GM21381 (cell line): Measurements from ENCODE around the gene RNASEH1.
A peak's percentile ranks its signal among the peaks of the same experiment; 100 is the strongest.
"Not testable (repeated sequence)": the region's sequence is repeated elsewhere in the genome, so short reads cannot be mapped to it uniquely, and the experiment has no call there.

Source experiments
- ATAC-seq: cut with Tn5 transposase; IDR thresholded peaks from one replicate; pipeline ENCODE4 v1.9.1; 2021; ENCODE audit warnings: mild to moderate bottlenecking, moderate library complexity; ENCODE audit not compliant: unreplicated experiment

RNASEH1 gene

DNA sequence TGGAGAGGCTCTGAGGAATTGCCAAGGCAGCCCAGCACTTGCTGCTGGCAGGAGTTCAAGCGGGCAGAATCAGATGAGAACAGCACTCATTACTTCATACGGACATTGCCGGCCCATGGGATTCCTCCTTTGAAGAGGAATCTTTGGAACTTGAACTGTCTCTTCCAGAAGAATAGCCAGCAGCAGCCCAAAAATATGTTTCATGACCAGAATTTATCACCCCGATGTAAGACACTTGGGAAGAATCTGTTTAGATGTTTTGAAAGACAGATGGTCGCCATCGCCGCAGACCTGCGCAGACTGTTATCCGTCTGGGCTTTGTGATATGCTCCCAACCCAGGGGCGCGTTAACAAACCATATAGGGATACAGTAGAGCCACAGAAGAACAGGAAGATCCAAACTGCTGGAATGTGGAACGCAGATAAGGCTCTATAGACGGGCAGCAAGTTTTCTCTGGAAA is 35.1 kb downstream of the RNASEH1 start:
- ATAC-seq: no peak

GRCh38 chr2:3520591-3520990 is 37.5 kb downstream of the RNASEH1 start:
- no peak for ATAC-seq

DNA sequence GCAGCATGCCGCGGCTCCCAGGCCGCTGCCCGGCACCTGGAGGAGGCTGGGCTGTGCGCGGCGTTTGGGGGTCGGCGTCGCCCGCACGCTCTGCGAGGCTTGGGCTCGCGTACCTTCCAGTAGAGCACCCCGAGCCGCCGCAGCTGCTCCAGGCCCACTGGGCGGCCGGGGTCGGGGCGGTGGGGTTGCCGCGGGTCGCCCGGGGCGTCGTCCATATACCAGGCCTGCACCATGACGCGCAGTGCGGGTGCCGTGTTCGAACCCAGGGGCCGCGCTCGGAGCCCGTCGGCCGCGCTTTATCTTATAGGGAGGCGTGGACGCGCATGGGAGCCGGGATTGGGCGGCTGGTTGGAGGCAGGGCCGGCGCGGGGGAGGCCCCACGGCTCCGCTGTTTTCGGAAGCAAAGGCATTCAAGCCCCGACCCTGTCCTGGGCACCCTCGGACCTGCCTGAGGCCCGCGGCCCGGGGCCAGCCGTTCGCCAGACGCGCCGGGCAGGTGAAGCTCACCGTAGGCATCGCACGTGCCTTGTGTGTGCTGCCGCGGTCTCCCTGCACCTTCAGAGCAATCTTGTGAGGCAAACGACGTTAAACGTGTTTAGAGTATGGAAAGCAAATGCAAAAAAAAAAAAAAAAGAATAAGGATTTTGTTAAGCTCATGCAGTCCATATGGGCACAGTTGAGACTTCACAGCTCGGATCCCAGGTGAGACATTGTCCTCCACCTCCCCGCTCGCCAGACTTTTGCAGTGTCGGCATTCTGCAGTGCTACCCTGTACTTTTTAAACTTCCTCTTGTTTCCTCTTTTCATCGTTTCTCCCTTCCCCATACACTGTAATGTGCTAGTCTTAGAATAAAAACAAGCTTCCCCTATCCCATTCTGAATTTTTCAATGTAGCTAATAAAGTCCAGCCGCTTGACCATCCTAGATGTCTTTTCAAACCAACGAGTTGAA is 38.6 kb downstream of the RNASEH1 start, which contains the start of gene ADI1:
TSS of gene ADI1 (minus strand) at position 277 of the 951 bp plus-strand sequence. CDS start at position 233, 44 bp downstream.
- peak; percentile 61 for ATAC-seq

- ATAC-seq: peak; percentile 77
Measured at GRCh38 chr2:3518496-3519254, 39.5 kb downstream of the RNASEH1 start.

DNA sequence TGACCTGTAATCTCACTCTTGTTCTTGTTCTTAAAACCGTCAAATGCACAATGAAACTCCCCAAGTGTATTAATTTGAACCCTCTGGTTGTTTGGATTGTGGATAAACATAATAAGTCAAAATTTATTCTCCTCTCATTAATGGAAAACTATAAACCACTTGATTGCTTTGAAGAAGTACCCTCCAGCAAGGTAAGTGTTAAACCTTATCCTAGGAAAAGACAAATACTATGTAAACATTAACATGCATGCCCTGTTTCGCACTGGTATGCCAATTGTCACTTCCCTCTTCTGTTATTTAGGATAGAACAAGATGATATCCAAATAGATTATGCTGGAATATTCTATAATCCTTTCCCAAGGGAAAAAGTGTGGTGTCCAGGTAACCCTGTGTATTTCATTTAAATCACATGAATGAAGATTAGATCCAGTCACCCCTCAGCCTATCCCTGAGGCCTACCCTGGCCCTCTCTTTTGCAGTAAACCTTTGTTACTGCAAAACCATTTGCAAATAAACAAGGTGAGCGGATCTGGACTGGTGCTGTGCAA is 40.1 kb downstream of the RNASEH1 start:
- ATAC-seq: no peak

DNA sequence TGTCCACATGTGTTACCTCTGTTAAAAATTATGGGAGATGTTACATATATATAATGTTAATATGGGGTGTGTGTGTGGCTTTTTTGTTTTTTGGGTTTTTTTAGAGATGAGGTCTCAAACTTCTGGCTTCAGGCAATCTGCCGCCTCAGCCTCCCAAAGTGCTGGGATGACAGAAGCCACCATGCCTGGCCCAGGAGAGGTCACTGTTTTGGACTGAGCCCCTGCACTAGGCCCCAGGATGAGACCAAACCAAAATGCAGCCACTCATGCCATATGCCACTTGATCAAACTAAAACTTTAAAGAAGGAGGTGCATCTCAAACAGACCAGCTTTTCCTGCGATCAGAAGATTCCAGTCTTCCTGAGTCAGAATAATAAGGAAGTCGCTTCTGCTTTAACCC is 41.3 kb downstream of the RNASEH1 start:
- ATAC-seq: no peak

- not testable (repeated sequence) for ATAC-seq
Measured at GRCh38 chr2:3515438-3515837, 42.7 kb downstream of the RNASEH1 start.

DNA sequence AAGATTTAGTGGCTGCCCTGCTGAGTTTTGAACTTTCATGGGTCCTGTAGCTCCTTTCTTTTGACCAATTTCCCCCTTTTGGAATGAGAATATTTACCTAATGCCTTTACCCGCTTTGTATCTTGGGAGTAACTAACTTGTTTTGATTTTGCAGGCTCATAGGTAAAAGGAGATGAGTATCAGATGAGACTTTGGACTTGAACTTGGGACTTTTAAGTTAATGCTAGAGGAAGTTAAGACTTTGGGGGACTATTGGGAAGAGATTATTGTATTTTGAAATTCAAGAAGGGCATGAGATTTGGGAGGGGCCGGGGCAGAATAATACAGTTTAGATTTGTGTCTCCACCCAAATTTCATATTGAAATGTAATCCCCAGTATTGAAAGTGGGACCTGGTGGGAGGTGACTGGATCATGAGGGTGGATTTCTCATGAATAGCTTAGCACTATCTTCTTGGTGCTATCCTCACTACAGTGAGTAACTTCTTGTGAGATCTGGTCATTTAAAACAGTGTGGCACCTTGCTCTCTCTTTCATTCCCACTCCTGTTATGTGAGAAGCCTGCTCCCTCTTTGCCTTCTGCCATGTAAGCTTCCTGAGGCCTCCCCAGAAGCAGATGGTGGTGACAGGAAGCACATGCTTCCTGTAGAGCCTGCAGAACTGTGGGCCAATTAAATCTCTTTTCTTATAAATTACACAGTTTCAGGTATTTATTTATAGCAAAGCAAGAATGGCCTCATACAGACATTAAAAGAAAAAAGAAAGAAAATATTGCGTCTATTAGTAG is 44.9 kb downstream of the RNASEH1 start:
- no peak for ATAC-seq

- no peak for ATAC-seq
Measured at GRCh38 chr2:3512086-3512485, 46.0 kb downstream of the RNASEH1 start.

DNA sequence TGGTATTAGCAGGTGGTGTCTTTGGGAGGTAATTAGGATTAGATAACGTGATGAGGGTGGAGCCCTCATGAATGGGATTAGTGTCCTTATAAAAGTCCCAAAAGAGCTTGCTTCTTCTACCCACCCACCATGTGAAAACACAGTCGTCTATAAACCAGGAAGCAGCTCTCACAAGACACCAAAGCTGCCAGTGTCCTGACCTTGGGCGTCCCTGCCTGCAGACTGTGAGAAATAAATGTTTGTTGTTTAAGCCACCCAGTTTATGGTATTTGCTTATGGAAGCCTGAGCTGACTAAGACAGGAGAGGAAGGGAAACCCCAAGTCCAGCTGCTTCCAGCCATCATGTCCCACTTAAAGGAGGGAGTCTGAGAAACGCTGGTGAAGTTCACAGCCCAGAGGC is 52.4 kb downstream of the RNASEH1 start:
- no peak for ATAC-seq

GRCh38 chr2:3504741-3505140 is 53.4 kb downstream of the RNASEH1 start:
- no peak for ATAC-seq

DNA sequence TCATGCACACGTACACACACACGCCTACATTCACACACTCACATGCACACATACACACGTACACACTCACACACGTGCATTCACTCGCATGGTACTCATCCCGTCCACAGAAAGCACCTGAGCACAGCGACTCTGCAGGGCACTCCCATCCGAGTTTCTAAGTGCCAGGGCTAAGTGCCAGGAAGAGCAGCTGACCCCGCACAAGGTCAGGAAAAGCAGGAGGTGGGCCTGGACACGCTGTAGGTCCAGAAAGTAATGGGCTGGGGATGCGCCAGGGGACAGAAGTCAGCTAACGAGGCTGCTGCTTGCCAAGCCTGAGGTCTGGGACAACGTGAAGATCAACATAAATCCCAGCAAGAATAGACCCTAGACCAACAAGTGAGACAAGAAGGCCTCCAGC is 54.6 kb downstream of the RNASEH1 start:
- no peak for ATAC-seq

DNA sequence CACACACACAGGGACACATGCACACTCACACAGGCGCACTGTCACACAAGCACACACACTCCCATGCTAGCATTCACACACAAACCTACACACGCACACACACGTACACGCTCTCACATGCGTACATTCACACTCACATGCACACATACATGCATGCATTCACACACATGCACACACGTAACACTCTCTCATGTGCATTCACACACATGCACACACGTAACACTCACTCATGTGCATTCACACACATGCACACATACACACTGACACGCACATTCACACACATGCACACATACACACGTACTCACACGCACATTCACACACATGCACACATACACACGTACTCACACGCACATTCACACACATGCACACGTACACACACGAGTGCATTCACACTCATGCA is 55.1 kb downstream of the RNASEH1 start:
- no peak for ATAC-seq

DNA sequence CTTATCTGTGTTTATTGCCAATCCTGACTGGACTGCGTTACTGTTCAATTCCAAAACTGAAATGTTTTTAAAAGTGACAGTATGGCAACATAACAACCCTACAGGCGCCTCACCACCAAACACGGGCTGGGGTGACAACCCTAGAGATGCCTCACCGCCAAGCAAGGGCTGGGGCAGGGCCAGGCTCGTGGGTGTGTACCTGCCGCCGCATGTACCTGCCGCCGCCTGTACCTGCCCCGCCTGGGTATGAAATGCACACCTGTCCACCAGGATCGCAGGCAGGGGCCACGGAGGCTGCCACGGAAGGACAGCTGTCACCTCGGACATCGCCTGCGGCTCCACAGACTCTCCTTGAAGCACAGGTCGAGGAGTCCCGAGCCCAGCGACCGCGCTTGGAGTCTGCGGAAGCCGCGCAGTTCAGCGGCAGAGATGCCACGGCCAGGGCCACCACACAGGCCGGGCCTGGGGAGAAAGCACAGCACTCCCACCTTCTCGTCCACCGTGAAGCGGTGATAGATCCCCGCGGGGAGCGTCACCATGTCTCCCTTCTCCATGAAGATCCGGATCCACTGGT is 57.7 kb downstream of the RNASEH1 start:
- ATAC-seq: no peak

- no peak for ATAC-seq
Measured at GRCh38 chr2:3498783-3499394, 59.2 kb downstream of the RNASEH1 start.

DNA sequence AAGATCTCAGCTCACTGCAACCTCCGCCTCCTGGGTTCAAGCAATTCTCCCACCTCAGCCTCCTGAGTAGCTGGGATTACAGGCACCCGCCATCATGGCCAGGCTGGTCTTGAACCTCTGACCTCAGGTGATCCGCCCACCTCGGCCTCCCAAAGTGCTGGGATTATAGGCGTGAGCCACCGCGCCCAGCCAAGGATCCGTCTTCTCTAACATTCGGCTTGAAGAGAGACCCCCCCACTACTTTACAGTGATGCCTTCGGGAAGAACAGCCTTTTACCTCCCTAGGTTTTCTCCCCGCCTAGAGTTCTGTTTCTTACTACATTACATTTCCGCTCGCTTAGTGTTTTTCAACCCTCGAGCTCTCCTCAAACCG is 61.4 kb downstream of the RNASEH1 start:
- ATAC-seq: not testable (repeated sequence)
